Glomerular endothelial cell (primary cell): ENCODE data around the gene BTC. TPM values are rescaled to one million over a fixed set of nuclear protein-coding genes. Genes with fewer than 3 reads are reported as not detected.
"Not testable (repeated sequence)": the region's sequence is repeated elsewhere in the genome, so short reads cannot be mapped to it uniquely, and the experiment has no call there.

Experiments
- DNase-seq: peaks from one replicate; pipeline ENCODE4 v3.0.0-alpha.2; 2011; ENCODE audit warnings: low read depth, low spot score; ENCODE audit errors: extremely low read depth
- total RNA-seq: library from RNA; depleted of rRNA; stranded (reverse); fragments of >200 nt; gene quantifications from 2 replicates; pipeline ENCODE4 v1.2.3, GENCODE V29; 2015

The BTC gene, protein sequence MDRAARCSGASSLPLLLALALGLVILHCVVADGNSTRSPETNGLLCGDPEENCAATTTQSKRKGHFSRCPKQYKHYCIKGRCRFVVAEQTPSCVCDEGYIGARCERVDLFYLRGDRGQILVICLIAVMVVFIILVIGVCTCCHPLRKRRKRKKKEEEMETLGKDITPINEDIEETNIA
- 0.12 and 0.39 TPM in 2 replicates for total RNA-seq

GRCh38 chr4:74794382-74795010, at the start of gene BTC:
TSS of gene BTC (minus strand) at chr4:74794523. CDS start at chr4:74794325, 198 bp downstream.
- DNase-seq = no peak

DNA sequence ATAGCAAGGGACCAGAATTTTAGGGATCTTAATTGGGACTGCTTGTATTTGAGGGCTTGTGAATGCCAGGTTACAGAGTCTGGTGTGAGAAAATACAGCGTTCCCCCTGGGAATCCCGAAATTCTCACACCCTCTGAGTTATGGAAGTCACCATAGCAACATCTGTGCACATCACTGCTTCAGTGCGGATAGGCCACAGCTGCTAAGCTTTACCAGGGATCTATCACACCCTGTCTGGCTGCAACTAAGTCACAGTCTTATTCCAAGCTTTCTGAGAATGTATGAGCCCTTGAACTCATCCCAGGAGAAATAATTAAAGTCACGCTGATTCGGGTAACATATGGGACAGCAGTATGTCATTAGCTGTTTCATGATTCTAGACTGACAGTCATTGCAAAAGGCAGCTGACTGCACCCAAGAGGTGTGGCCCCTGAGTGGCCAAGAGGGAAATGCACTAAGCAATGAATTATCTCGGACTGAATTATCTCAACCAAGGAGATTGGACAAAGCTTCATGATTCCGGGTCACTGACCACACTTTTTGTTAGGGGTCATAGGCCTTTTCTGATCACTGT, 46.7 kb upstream of the BTC start:
- DNase-seq = no peak

GRCh38 chr4:74838746-74839370, 44.5 kb upstream of the BTC start:
- no peak for DNase-seq

- DNase-seq = no peak
Observed at GRCh38 chr4:74830928-74831327, 36.6 kb upstream of the BTC start.

GRCh38 chr4:74823194-74823593, 28.9 kb upstream of the BTC start:
- no peak for DNase-seq

- DNase-seq = no peak
Observed at GRCh38 chr4:74822603-74823002, 28.3 kb upstream of the BTC start.

DNA sequence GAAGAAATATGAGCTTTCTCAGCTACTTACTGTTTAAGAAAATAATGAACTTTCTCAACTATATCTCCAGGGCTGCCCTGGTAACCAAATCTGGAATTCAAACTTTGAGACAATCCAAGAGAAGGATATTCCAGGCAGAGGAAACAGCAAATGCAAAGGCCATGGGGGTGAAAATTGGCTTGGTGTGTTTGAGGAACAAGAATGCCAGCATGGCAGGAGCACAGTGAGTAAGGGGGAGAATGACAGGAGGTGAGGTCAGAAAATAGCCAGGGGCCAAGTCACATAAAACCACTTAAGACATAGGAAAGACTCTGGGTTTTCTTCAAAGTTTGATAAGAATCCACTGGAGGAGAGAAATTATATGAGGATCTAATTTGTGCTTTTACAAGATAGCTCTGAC, 27.2 kb upstream of the BTC start:
- no peak for DNase-seq

DNA sequence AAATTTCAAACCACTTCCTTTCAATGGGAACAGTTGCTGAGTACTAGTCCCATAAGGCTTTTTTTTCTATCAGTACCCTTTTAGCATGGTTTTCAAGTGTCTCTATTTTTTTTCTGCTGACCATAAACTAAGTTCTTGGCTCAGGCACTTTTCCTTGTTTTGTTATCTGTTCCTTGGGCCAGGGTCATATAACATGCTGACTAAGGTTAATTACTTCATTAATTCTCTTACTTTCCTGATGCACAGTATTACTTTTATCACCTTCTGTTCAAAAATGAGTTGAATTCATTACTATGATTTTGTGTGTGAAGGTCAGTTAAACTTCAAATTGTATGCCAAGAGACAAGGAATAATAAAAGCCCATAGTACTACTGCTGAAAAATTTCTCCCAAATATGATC, 19.7 kb upstream of the BTC start:
- no peak for DNase-seq

DNA sequence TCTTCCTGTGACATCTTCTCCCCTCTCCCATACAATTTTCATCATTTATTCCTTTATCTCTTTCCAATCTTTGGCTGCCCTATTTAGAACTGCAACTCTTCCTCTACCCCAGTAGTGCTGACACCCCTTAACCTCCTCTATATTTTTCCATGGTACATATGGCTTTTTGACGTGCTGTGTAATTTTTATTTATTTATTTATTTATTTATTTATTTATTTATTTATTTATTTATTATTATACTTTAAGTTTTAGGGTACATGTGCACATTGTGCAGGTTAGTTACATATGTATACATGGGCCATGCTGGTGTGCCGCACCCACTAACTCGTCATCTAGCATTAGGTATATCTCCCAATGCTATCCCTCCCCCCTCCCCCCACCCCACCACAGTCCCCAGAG, 17.7 kb upstream of the BTC start:
- DNase-seq = not testable (repeated sequence)

DNA sequence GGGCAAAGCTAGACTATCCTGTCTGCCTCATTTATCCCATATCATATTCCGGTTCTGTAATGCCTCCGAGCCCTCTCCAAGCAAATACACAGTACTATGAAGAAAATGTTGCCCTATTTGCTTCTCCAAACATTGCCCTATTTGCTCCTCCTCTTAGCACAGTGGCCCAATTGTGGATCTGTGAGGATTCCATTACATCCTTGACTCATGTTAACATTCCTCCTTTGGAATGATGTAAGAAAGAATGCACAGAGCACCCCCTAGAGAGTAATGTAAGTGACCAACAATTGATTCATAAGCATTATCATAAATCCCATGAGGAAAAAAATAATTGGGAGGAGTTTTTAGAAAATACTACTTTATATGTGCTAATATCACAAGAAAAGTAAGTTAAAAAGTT, 11.3 kb upstream of the BTC start:
- no peak for DNase-seq

GRCh38 chr4:74800310-74800709, 6.0 kb upstream of the BTC start:
- DNase-seq = no peak

DNA sequence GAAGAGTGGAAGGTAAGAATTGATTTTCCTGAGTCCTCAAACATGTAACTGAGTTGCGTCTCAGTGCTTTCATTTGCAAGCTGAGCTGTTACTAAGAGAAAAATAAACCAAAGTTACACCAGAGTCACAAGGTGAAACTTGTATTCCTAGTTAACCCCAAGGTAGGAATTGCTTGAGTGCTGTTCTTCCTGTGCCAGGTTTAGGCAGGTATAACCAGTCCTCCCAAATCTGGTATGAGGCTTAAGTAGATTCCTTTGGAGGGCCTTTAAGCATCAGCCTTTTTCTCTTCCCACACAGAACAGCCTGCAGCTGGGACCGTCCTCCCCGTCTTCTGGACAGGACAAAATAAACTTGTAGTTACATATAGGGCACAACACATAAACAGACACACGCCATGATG, 2.3 kb upstream of the BTC start:
- DNase-seq = no peak

DNA sequence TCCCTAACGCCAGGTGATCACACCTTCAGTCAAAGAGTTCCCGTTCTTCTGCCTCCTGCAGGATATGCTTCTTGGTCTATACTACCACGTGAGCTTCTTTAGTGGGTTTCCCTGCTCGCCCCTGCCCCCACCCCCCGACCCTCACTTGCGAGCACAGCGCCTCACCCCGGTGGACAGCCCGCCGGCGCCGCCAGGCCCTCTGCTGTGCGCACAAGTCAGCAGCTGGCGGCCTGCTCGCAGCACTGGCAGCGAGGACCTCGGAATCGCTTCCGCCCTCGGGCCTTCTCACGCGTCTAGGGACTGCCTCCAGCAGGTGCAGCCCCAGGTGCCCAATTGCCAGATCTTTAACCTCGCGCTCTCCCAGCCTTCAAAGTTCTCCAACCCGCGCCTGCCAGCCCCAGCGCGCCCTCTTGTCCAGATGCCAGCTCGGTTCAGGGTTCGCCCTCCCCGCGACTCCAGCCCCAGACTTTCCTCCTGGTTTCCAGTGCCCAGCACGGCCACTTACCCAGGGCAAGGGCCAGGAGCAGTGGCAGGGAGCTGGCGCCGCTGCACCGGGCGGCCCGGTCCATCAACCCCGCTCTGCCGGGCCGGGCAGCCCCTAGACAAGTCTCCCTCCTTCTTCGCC, 454 bp downstream of the BTC start:
- no peak for DNase-seq

- no peak for DNase-seq
Observed at GRCh38 chr4:74790652-74791051, 3.7 kb downstream of the BTC start.

DNA sequence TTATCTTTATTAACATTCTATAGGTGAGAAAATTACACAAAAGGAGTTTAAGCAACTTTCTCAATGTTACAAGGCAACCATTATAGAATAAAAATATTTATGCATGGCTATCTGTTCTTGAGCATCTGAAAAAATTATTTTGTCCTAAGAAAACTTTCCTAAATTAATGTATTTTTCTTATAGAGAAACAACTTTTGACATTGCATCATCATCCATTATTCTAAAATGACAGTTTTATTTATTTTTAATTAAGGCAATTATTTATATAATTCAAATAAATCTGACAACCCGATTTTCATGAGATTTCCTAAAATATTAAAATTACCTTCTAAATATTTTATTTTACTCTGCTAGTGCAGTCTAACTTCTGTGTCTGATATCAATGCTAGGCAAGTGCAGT, 4.8 kb downstream of the BTC start:
- no peak for DNase-seq

DNA sequence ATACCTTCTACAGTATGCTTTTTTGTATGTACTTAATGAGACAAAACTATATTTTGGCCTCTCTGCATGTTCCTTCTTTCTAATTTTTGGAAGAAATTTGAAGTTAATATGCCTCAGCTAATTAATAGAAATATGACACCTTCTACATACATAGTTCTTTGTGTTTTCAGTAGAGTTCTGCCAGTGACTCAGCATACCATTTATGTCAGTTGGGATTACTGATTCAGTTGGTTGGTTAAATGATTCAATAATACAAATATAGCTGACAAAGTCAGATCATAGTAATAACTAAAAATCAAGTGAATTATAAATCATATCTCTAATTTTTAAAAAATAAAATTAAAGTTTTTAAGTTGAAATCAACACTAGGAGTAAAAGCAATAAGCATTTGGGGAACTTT, 16.8 kb downstream of the BTC start:
- DNase-seq = no peak

- no peak for DNase-seq
Observed at GRCh38 chr4:74772783-74773182, 21.5 kb downstream of the BTC start.

DNA sequence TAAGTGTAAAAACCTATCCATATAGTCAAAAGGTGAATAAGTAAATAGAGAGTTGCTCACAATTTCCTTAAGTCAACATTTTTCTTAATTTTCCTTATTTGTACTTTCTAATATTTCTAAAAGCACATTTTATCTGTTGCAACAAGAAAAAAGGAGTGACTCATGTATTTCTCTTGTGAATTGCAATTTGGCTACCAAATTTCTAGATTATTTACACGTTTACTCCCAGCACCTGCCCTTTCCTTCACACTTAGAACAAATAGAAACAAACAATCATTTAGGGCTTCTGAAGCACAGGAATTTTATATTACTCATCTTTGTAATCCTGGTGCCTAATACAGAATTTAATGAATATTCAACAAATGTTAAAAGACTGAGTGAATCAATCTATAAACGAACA, 22.2 kb downstream of the BTC start:
- DNase-seq = no peak

DNA sequence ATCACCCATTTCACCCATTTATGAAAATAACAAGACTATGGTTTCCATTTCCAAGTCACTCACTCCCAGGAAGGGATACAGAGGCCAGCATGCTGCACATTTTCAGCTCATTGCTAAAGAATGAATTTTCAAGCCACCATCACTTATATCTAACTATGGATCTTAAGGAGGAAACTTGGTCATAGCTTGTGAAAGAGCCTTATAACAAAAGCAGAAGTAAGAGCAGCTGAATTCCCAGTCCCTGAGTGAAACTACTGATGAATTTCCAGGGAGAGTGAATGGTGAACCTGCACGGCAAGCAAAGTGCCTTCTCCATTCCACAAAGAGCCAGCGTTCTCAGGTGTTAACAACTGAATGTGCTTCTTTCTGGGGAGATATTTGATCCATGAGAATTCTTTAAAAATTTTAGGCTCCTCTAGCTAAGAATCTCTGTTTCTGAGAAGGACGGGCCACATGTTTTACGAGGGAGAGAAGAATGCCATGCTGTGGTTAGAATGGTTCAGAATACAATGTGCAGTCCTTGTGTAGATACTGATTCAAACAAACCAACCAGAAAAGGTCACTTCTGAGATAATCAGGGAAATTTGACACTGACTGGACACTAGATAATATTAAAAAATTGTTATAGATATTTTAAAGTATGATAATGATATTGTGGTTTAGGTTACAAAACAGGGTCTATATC, 24.0 kb downstream of the BTC start:
- DNase-seq = no peak

DNA sequence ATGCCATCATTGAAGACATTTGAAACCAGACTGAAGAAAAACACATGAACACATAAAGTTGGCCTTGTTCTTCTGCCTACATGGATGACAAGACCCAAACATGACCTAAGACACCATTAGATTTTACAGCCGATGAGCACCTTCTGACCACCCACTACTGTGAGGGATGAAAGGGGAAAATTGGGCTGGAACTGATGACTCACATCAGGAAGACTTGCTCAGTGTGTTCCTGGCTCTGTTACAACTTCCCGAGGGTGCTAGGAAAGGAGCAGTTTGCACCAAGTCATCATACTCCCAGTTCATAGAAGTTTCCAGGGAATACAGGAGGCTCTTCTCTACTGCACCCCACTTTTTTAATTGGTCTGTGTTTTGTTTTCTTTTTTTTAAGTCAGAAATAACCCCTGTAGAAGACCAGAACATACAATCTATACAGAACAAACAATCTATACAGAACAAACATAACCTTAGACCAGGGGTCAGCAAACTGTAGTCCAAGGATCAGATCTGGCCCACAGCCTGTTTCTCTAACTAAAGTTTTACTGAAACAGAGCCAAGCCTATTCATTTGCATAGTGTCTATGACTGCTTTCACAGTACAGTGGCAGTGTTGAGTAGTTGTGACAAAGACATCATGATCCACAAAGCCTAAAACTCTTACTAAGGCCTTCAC, 25.3 kb downstream of the BTC start:
- DNase-seq = peak; percentile 22

- no peak for DNase-seq
Observed at GRCh38 chr4:74764119-74764518, 30.2 kb downstream of the BTC start.
